ENCODE measurements around the gene NUP54. TPM values are rescaled to one million over a fixed set of nuclear protein-coding genes. Genes with fewer than 3 reads are reported as not detected.

Gene NUP54
- total and polyA plus RNA-seq, 8 donors: 9.3 to 87.6 (median 17.9) TPM

DNA sequence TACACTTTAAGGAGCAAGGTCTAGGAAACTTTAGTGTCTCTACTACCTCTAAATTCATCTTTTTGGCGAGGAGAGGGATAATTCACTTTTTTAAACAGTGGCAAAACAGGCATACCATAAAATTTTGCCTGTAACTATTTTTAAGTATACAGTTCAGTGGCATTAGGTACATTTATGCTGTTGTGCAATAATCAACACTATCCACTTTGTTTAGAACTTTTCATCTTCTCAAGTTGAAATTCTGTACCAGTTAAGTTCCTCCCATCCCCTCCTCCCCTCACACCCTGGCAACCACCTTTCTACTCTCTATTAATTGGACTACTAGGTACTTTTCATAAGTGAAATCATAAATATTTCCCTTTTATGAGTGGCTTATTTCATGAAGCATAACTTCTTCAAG is 31.4 kb downstream of the NUP54 start:
- TF ChIP-seq POLR2A (IDR thresholded peaks at IDR 0.05): no peak
- no peak for TF ChIP-seq EP300 (IDR thresholded peaks at IDR 0.05)
- no peak for TF ChIP-seq POLR2AphosphoS5 (IDR thresholded peaks at IDR 0.05)
- TF ChIP-seq, protein P1, sequence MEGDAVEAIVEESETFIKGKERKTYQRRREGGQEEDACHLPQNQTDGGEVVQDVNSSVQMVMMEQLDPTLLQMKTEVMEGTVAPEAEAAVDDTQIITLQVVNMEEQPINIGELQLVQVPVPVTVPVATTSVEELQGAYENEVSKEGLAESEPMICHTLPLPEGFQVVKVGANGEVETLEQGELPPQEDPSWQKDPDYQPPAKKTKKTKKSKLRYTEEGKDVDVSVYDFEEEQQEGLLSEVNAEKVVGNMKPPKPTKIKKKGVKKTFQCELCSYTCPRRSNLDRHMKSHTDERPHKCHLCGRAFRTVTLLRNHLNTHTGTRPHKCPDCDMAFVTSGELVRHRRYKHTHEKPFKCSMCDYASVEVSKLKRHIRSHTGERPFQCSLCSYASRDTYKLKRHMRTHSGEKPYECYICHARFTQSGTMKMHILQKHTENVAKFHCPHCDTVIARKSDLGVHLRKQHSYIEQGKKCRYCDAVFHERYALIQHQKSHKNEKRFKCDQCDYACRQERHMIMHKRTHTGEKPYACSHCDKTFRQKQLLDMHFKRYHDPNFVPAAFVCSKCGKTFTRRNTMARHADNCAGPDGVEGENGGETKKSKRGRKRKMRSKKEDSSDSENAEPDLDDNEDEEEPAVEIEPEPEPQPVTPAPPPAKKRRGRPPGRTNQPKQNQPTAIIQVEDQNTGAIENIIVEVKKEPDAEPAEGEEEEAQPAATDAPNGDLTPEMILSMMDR (IDR thresholded peaks at IDR 0.05): no peak
- Histone ChIP-seq H3K27ac (no peak overlapping the region), H3K4me3 (no peak overlapping the region), H3K9me3 (no peaks in the 10 kb centered on the region), H3K36me3 (peaks cover 29 to 97% (median 96%) of the 10 kb centered on the region in 4 donors), H3K27me3 (no peaks in the 10 kb centered on the region), H3K4me1 (no peaks in the 10 kb centered on the region)
- 92 to 100% (median 95%) methylated on average over 1 of the region's 1 CpG for WGBS, 5 donors
- intact Hi-C loops (cut with DNase I; ENCODE audit: low total_unique reads): no loop called here
- DNase-seq: no peak

DNA sequence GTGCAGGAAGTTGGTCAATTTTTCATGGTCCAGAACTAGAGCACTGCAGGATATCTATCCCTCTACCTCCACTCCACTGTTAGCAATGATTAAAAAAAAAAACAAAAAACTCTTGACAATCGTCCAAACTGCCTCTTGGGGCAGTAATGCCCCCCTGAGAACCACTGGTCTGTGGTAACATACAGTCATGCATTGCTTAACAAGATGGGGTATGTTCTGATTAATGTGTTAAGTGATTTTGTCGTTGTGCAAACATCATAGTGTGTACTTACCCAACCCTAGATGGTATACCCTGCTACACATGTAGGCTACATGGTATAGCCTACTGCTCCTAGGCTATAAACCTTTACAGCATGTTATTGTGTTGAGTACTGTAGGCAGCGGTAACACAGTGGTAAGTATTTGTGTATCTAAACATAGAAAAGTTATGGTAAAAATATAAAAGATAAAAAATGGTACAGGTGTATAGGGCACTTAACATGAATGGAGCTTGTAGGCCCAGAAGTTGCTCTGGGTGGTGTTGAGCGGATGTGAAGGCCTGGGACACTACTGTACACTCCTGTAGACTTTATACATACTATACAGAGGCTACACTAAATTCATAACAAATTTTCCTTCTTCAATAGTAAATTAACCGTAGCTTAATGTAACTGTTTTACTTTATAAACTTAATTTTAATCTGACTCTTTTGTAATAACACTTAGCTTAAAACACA is 39.6 kb downstream of the NUP54 start:
- intact Hi-C loops (cut with DNase I; ENCODE audit: low total_unique reads): no loop called here
- H3K27me3 ChIP-seq: no peaks in the 10 kb centered on the region
- H3K9me3 ChIP-seq: no peaks in the 10 kb centered on the region
- peaks cover 3 to 20% (median 18%) of the 10 kb centered on the region in 4 donors for H3K36me3 ChIP-seq
- H3K4me1 ChIP-seq: no peaks in the 10 kb centered on the region
- 53 to 60% (median 57%) methylated on average over 5 of the region's 5 CpGs for WGBS, 5 donors
- TF ChIP-seq POLR2AphosphoS5 (IDR thresholded peaks at IDR 0.05) (no peak), EP300 (IDR thresholded peaks at IDR 0.05) (no peak), POLR2A (IDR thresholded peaks at IDR 0.05) (no peak)
- TF ChIP-seq, protein P1 (IDR thresholded peaks at IDR 0.05): no peak
- peak in 1 of 2 donors; percentile 34 for DNase-seq
- no peak overlapping the region for H3K27ac ChIP-seq
- no peak overlapping the region for H3K4me3 ChIP-seq

DNA sequence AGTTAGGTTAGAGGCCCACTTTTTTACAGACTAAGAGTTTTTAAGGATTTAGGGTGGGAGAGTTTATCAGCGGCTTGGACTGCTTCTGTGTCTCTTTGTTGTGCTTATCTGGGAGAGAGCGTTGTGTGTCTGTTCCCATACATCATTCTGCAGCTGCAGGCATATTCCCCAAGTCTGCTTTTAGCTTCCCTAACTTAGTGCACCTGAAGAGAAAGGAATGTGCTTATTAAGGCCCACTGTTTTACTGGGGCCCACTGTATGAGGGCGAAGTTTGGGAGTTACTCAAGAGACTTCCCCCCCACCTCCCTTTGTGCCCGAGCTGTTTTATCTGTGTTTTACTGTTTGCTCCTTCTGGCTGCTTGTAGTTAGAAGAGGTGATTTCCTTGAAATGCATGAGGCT is 41.8 kb downstream of the NUP54 start:
- no peaks in the 10 kb centered on the region for H3K4me1 ChIP-seq
- intact Hi-C loops (cut with DNase I; ENCODE audit: low total_unique reads): no loop called here
- no peak for TF ChIP-seq POLR2AphosphoS5 (IDR thresholded peaks at IDR 0.05)
- TF ChIP-seq, protein P1 (IDR thresholded peaks at IDR 0.05): no peak
- no peak for TF ChIP-seq POLR2A (IDR thresholded peaks at IDR 0.05)
- TF ChIP-seq EP300 (IDR thresholded peaks at IDR 0.05): no peak
- H3K9me3 ChIP-seq: no peaks in the 10 kb centered on the region
- WGBS, 5 donors: 25 to 50% (median 34%) methylated on average over 4 of the region's 4 CpGs
- no peaks in the 10 kb centered on the region for H3K27me3 ChIP-seq
- no peak overlapping the region for H3K4me3 ChIP-seq
- peak in 1 of 2 donors; percentile 4 for DNase-seq
- no peak overlapping the region for H3K27ac ChIP-seq
- H3K36me3 ChIP-seq: no peaks in the 10 kb centered on the region

DNA sequence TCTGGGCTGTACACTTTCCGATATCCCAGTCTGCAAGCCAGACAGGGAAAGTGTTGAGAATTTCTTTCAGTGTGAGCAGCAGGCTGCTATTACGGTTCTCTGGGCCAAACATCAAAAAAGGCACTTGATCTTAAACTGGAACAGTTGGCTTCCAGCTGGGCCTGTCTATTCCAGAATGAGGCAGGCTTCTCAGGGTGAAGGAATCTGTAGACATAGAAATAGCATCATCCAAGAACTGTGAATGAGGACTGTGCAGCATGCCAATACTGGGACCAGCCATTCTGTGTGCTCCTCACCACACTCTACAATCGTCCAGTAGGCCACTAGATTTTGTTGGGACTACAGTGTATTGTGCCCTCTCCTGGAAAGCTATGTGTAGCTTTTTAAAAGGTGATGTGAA is 42.5 kb downstream of the NUP54 start:
- H3K27ac ChIP-seq: no peak overlapping the region
- intact Hi-C loops (cut with DNase I; ENCODE audit: low total_unique reads): no loop called here
- H3K4me3 ChIP-seq: no peak overlapping the region
- no peaks in the 10 kb centered on the region for H3K36me3 ChIP-seq
- 72 to 79% (median 76%) methylated on average over 3 of the region's 3 CpGs for WGBS, 5 donors
- H3K27me3 ChIP-seq: no peaks in the 10 kb centered on the region
- no peaks in the 10 kb centered on the region for H3K9me3 ChIP-seq
- no peak for DNase-seq
- TF ChIP-seq POLR2A (IDR thresholded peaks at IDR 0.05) (no peak), POLR2AphosphoS5 (IDR thresholded peaks at IDR 0.05) (no peak), EP300 (IDR thresholded peaks at IDR 0.05) (no peak)
- TF ChIP-seq, protein P1 (IDR thresholded peaks at IDR 0.05): no peak
- no peaks in the 10 kb centered on the region for H3K4me1 ChIP-seq
